ENCODE data around the gene PAH.

Gene PAH

DNA sequence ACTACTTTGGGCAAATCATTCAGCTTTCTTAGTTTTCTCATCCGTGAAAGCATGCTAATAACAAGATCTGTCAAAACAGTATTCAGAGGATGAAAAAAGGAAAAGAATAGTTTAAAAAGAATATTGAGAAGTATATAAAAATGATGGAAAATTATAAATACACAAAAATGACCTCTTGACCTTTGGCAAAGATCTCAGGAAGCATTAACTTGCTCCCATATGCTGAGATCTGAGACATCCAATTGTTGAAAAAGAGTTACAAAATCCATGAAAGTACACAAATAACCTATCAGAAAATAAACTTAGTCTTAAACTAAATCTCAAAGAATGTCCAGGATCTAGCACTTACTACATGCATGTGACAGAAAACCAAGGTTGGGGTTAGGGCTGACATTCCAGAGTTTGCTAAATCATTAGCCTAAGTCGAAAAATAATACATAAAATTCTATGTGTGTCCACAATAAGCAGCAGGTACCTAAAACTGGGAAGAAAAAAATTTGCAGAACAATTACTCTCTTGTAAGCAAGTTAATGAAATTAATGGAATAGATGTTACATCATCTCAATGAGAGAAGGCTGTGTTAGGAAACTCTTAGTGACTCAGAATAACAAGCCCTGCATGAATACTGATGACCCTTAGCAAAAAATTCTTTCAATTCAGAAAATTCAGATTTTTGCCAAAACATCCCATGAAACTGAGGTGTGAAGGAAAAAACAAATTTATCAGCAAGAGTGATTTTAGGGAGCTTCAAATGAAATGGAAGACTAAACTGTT lies 3.4 kb downstream of the PAH start:
- no peak overlapping the region for H3K4me3 ChIP-seq (ENCODE audit: low read depth, low read length)
- H3K4me1 ChIP-seq (ENCODE audit: control insufficient read depth, insufficient read depth, low read length) = no peaks in the 10 kb centered on the region
- H3K36me3 ChIP-seq (ENCODE audit: control insufficient read depth in 2 of 2, insufficient read depth in 1 of 2, low read length in 2 of 2) = no peaks in the 10 kb centered on the region
- H3K9me3 ChIP-seq (ENCODE audit: control insufficient read depth, insufficient read depth, low read depth, low read length) = no peaks in the 10 kb centered on the region
- H3K27ac ChIP-seq (ENCODE audit: extremely low read depth, low read depth, low read length) = no peak overlapping the region
- POLR2A ChIA-PET = no interaction called here
- CTCF ChIA-PET = no interaction called here
- no peak for TF ChIP-seq MZF1 (tag by site-specific recombination; IDR thresholded peaks at IDR 0.05; ENCODE audit: borderline replicate concordance)
- TF ChIP-seq ZSCAN23 (tag by site-specific recombination; IDR thresholded peaks at IDR 0.05) = no peak
- TF ChIP-seq ZNF426 (tag by site-specific recombination; IDR thresholded peaks at IDR 0.05) = no peak
- TF ChIP-seq ZIC2 (tag by site-specific recombination; IDR thresholded peaks at IDR 0.05) = no peak
- TF ChIP-seq, protein P1, sequence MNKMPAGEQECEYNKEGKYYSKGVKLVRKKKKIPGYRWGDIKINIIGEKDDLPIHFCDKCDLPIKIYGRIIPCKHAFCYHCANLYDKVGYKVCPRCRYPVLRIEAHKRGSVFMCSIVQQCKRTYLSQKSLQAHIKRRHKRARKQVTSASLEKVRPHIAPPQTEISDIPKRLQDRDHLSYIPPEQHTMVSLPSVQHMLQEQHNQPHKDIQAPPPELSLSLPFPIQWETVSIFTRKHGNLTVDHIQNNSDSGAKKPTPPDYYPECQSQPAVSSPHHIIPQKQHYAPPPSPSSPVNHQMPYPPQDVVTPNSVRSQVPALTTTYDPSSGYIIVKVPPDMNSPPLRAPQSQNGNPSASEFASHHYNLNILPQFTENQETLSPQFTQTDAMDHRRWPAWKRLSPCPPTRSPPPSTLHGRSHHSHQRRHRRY (tag by site-specific recombination; IDR thresholded peaks at IDR 0.05) = no peak
- TF ChIP-seq ZBTB8A (tag by site-specific recombination; IDR thresholded peaks at IDR 0.05) = no peak
- no peak for TF ChIP-seq ZNF423 (tag by site-specific recombination; IDR thresholded peaks at IDR 0.05)
- no peak for TF ChIP-seq KLF16 (tag by site-specific recombination; IDR thresholded peaks at IDR 0.05)
- TF ChIP-seq ZNF670 (tag by site-specific recombination; IDR thresholded peaks at IDR 0.05; ENCODE audit: low read depth) = no peak
- TF ChIP-seq ZNF114 (tag by site-specific recombination; IDR thresholded peaks at IDR 0.05) = no peak
- no peak for TF ChIP-seq ZBTB48 (tag by site-specific recombination; IDR thresholded peaks at IDR 0.05)
- TF ChIP-seq KLF10 (tag by site-specific recombination; IDR thresholded peaks at IDR 0.05) = no peak
- TF ChIP-seq, protein P2, sequence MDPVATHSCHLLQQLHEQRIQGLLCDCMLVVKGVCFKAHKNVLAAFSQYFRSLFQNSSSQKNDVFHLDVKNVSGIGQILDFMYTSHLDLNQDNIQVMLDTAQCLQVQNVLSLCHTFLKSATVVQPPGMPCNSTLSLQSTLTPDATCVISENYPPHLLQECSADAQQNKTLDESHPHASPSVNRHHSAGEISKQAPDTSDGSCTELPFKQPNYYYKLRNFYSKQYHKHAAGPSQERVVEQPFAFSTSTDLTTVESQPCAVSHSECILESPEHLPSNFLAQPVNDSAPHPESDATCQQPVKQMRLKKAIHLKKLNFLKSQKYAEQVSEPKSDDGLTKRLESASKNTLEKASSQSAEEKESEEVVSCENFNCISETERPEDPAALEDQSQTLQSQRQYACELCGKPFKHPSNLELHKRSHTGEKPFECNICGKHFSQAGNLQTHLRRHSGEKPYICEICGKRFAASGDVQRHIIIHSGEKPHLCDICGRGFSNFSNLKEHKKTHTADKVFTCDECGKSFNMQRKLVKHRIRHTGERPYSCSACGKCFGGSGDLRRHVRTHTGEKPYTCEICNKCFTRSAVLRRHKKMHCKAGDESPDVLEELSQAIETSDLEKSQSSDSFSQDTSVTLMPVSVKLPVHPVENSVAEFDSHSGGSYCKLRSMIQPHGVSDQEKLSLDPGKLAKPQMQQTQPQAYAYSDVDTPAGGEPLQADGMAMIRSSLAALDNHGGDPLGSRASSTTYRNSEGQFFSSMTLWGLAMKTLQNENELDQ (tag by site-specific recombination; IDR thresholded peaks at IDR 0.05; ENCODE audit: low read depth) = no peak
- TF ChIP-seq, protein P3, sequence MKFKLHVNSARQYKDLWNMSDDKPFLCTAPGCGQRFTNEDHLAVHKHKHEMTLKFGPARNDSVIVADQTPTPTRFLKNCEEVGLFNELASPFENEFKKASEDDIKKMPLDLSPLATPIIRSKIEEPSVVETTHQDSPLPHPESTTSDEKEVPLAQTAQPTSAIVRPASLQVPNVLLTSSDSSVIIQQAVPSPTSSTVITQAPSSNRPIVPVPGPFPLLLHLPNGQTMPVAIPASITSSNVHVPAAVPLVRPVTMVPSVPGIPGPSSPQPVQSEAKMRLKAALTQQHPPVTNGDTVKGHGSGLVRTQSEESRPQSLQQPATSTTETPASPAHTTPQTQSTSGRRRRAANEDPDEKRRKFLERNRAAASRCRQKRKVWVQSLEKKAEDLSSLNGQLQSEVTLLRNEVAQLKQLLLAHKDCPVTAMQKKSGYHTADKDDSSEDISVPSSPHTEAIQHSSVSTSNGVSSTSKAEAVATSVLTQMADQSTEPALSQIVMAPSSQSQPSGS (tag by site-specific recombination; IDR thresholded peaks at IDR 0.05; ENCODE audit: low read depth) = no peak
- TF ChIP-seq ZNF266 (tag by site-specific recombination; IDR thresholded peaks at IDR 0.05; ENCODE audit: low read depth) = no peak

DNA sequence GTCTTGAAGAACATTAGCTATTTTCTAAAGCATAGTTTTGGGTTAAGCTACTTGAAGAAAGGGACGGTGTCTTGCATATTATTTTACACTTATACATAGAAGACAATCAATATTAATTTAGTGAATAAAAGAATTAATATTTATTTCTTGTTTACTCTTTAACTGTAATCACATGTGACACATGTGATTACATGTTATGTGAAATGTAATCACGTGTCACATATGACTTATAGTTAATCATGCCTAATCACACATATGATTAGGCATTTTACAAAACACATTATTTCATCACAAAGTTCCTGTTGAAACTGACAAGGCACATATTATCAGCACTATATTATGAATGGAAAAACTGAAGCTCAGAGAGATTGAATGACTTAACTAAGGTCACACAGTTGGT lies 4.8 kb downstream of the PAH start:
- Histone ChIP-seq H3K4me1 (ENCODE audit: control insufficient read depth, insufficient read depth, low read length) (no peaks in the 10 kb centered on the region), H3K36me3 (ENCODE audit: control insufficient read depth in 2 of 2, insufficient read depth in 1 of 2, low read length in 2 of 2) (no peaks in the 10 kb centered on the region), H3K4me3 (ENCODE audit: low read depth, low read length) (no peak overlapping the region), H3K27ac (ENCODE audit: extremely low read depth, low read depth, low read length) (no peak overlapping the region), H3K9me3 (ENCODE audit: control insufficient read depth, insufficient read depth, low read depth, low read length) (no peaks in the 10 kb centered on the region)
- POLR2A ChIA-PET = no interaction called here
- TF ChIP-seq ZNF843 (tag by site-specific recombination; IDR thresholded peaks at IDR 0.05) = no peak
- TF ChIP-seq RBAK (tag by site-specific recombination; IDR thresholded peaks at IDR 0.05) = no peak
- CTCF ChIA-PET = no interaction called here

DNA sequence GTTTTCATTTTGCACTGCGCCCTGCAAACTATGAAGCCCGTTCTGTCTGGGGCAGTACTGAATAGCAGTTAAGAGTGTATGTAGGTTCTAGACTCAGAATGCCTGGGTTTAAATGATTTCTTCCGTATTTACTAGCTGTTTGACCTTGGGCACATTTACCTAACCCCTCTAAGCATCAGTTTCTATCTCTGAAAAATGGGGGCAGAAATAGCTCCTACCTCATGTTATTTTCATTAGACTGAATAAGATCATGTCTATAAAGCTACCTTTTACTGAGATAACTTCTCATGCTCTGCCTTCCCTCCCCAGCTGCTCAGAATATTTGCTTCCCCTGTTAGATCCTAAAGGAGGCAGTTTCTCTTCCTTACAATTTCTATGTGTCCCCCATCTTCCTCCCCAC lies 5.7 kb downstream of the PAH start:
- no peak overlapping the region for H3K4me3 ChIP-seq (ENCODE audit: low read depth, low read length)
- H3K27ac ChIP-seq (ENCODE audit: extremely low read depth, low read depth, low read length) = no peak overlapping the region
- no peaks in the 10 kb centered on the region for H3K9me3 ChIP-seq (ENCODE audit: control insufficient read depth, insufficient read depth, low read depth, low read length)
- H3K36me3 ChIP-seq (ENCODE audit: control insufficient read depth in 2 of 2, insufficient read depth in 1 of 2, low read length in 2 of 2) = no peaks in the 10 kb centered on the region
- POLR2A ChIA-PET = no interaction called here
- no peaks in the 10 kb centered on the region for H3K4me1 ChIP-seq (ENCODE audit: control insufficient read depth, insufficient read depth, low read length)
- CTCF ChIA-PET = no interaction called here
- TF ChIP-seq, protein P4, sequence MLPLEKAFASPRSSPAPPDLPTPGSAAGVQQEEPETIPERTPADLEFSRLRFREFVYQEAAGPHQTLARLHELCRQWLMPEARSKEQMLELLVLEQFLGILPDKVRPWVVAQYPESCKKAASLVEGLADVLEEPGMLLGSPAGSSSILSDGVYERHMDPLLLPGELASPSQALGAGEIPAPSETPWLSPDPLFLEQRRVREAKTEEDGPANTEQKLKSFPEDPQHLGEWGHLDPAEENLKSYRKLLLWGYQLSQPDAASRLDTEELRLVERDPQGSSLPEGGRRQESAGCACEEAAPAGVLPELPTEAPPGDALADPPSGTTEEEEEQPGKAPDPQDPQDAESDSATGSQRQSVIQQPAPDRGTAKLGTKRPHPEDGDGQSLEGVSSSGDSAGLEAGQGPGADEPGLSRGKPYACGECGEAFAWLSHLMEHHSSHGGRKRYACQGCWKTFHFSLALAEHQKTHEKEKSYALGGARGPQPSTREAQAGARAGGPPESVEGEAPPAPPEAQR (tag by site-specific recombination; IDR thresholded peaks at IDR 0.05) = no peak
- TF ChIP-seq, protein P5, sequence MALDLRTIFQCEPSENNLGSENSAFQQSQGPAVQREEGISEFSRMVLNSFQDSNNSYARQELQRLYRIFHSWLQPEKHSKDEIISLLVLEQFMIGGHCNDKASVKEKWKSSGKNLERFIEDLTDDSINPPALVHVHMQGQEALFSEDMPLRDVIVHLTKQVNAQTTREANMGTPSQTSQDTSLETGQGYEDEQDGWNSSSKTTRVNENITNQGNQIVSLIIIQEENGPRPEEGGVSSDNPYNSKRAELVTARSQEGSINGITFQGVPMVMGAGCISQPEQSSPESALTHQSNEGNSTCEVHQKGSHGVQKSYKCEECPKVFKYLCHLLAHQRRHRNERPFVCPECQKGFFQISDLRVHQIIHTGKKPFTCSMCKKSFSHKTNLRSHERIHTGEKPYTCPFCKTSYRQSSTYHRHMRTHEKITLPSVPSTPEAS (tag by site-specific recombination; IDR thresholded peaks at IDR 0.05) = no peak
- TF ChIP-seq MYNN (tag by site-specific recombination; IDR thresholded peaks at IDR 0.05; ENCODE audit: borderline replicate concordance) (no peak), ZNF146 (tag by site-specific recombination; IDR thresholded peaks at IDR 0.05) (no peak), WT1 (tag by site-specific recombination; IDR thresholded peaks at IDR 0.05) (no peak), PRDM1 (tag by site-specific recombination; IDR thresholded peaks at IDR 0.05) (no peak), BCL11B (tag by site-specific recombination; IDR thresholded peaks at IDR 0.05; ENCODE audit: low read depth) (no peak)
